Measurements from ENCODE around the gene LRRC59.

DNA sequence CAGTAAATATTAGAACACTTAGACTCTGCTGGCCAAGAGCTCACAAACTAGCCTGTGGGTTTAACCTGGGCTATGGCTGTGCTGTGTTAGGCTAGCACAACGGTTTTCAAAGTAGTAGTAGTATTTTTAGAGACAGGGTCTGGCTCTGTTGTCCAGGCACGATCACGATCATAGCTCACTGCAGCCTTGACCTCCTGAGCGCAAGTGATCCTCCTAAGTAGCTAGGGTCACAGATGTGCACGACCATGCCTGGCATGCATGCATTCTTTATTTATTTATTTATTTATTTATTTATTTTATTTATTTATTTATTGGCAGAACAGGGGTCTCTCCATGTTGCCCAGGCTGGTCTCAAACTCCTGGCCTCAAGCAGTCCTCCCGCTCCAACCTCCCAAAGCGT lies 34.7 kb downstream of the LRRC59 start:
- TF ChIP-seq, protein P1, sequence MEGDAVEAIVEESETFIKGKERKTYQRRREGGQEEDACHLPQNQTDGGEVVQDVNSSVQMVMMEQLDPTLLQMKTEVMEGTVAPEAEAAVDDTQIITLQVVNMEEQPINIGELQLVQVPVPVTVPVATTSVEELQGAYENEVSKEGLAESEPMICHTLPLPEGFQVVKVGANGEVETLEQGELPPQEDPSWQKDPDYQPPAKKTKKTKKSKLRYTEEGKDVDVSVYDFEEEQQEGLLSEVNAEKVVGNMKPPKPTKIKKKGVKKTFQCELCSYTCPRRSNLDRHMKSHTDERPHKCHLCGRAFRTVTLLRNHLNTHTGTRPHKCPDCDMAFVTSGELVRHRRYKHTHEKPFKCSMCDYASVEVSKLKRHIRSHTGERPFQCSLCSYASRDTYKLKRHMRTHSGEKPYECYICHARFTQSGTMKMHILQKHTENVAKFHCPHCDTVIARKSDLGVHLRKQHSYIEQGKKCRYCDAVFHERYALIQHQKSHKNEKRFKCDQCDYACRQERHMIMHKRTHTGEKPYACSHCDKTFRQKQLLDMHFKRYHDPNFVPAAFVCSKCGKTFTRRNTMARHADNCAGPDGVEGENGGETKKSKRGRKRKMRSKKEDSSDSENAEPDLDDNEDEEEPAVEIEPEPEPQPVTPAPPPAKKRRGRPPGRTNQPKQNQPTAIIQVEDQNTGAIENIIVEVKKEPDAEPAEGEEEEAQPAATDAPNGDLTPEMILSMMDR (IDR thresholded peaks at IDR 0.05), result no peak
- no peak for TF ChIP-seq POLR2AphosphoS5 (IDR thresholded peaks at IDR 0.05)

All from suprapubic skin (tissue), 3 donors.